HG03521 (cell line): ENCODE measurements around the gene DCP2.
A peak's percentile ranks its signal among the peaks of the same experiment; 100 is the strongest.

Experiments
- ATAC-seq: cut with Tn5 transposase; IDR thresholded peaks from one replicate; pipeline ENCODE4 v1.9.1; 2021; ENCODE audit warnings: mild to moderate bottlenecking, moderate library complexity; ENCODE audit not compliant: unreplicated experiment

Gene DCP2

DNA sequence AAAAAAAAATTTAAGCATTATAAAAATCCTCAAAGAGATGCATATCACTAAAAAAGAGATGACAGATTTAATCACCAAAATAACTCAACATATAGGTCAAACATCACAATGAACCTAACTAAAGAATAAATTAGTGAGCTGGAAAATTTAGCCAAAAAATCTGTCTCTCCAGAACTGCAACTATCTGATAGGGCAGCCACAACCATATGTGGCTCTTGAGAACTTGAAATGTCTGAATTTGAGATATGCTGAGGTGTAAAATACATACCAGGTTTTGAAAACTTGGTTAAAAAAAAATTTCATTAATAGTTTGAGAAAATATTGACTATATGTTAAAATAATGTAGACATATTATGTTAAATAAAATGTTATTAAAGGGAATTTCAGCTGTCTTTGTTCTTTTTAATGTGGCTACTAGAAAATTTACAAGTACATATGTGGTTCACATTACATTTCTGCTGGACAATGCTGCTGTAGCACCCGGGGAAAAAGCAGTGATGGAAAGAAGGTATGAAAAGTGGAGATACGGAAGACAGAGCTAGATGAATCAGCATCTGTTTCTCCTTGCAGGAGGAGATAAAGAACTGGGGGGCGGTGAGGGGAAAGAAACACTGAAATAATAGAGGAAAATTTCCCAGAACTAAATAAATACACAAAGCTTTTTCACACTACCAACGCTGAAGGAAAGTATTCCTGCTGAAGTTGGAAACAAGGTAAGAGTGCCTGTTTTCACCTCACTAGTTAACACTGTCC, 66.1 kb downstream of the DCP2 start:
- ATAC-seq: no peak

DNA sequence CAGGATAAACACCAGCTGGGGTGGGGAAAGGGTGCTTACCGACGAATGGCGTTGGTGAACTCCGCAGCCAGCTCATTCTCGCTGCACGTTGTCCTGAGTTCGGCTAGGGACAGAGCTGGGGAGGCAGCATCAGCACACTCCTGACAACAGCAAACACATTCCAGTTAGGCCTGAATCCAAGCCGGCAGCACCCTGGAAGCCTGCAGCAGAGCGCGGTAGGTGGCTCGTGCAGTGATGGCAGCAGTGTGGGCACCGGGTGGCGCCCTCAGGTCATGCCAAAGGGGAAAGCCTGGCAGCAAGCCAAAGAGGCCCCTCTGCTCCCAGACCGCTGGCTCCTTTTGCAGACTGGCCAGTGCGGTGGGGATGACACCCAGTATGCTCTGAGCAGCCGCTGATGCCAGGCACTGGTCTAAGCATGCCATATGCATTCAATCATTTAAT, 66.9 kb downstream of the DCP2 start:
- ATAC-seq: no peak

DNA sequence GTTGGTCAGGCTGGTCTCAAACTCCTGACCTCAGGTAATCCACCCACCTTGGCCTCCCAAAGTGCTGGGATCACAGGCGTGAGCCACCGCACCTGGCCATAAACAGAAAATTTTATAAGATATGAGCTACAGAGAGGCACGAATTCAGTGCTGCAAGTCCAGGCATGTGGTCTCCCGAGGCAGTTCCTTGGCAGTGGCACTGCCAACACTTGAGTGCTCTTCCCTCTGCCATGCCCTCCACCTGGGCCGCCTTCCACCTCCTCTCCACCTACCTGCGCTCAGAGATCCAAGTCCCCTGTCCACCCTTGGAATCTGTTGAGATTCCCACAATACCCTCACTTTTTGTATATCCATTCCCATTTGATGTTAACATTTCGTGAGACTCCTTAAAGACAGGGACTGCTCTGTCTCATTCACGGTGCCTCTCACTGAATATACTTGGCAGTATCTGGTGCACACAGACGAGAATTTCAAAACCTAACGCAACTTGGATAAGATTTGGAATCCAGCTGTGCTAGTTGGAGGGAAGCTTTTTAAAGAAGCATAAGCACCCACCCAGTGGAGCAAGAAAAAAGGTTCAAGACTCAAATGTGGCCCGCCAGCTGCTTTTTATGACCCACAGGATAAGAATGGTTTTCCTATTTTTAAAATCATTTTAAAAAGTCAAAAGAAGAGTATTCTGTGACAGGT, 68.3 kb downstream of the DCP2 start:
- no peak for ATAC-seq

DNA sequence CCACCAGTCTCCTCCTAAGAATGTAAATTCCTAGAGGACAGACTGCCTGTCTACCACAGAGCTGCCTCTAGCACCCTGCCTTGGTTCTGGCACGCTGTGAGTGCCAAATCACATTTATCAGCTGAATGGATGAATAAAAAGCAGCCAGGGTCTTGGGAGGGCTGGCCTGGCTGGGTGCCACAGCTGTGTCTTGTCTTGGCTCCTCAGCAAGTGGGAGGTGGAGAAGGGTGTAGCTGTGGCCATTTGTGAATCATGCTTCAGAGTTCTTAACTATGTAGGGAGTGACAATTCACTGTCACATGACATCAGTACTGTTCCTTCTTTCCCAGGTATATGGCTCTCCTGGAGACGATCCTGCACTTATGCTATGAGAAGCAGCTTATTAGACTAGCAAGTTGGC, 70.6 kb downstream of the DCP2 start:
- ATAC-seq: no peak

DNA sequence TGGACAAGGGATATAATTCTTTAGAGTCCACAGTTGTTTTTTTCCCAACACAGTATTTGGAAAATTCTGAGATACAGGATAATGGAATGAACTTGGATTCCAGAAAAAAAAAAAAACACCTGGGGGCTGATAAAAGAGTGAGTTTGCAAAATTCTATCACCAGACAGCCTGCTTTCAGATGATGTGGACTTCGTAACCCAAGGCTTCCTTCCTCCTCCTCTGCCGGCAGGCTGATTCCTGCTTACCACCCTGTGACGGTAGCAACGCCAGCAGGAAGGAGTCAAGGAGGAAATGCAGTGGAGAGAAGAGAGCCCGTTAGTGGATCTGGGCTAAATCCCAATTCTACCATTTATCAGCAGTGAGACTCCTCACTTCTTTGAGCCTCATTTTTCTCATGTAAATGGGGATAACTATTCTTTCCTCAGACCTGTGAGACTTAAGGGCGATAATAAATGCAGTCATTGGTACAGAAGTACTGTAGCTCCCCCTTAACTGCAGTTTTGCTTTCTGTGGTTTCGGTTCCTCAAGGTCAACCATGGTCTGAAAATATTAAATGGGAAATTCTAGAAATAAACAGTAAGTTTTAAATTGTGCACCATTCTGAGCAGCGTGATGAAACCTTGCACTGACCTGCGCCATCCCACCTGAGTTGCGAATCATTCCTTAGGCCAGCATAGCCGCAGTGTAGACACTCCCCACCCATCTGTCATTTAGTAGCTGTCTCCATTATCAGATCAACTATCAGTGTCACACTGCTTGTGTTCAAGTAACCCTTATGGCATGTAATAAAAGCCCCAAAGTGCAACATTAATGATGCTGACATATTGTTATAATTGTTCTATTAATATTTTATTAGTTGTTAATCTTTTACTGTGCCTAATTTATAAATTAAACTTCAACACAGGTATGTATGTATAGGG, 71.4 kb downstream of the DCP2 start:
- peak; percentile 79 for ATAC-seq

DNA sequence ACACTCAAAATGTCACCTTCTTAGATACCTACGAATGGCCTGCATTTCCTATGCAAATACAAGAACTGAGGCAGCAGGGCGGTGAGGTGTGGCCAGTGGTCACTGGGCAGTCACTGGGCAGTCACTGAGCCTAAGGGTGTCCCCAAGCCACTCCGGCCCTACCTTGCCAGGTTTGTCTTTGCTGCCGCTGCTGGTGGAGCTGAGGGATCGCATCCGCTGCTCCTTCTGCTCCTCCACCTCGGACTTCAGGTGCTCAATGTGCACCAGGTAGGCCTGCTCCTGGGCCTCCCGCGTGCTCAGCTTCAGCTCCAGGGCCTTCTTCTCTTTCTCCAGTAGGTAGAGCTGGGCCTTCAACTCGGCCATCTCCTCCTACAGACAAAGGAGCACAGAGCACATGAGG, 72.3 kb downstream of the DCP2 start:
- no peak for ATAC-seq

DNA sequence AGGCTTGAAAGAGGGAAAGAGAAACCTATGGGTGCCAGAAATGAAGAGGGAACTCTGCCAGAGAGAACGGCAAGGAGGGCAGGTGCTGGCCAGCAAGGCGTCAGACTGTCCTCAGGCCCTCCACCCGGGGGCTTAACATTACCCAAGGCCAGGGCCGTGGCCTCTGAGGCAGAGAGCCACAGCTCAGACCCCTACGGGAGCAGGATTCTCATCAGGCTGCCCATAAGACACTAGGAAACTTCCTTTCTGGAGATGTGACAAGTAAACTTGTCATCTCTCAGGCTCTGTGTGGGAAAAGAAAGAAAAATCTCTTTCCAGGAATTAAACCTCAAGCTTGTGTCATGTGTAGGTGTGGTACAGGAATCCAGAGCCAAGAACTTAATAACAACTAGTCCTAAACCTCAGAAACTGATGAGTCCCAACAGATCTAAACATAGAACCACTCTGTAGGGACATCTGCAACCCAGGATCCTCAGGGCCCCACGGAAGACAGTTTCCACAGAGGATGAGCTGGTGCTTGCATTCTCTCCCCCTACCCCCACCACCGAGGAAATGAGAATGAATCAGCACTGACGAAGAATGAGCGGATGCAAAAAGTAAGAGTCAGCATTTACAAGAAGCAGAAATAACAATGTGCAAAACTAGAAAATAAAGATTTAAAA, 74.3 kb downstream of the DCP2 start:
- ATAC-seq: no peak

DNA sequence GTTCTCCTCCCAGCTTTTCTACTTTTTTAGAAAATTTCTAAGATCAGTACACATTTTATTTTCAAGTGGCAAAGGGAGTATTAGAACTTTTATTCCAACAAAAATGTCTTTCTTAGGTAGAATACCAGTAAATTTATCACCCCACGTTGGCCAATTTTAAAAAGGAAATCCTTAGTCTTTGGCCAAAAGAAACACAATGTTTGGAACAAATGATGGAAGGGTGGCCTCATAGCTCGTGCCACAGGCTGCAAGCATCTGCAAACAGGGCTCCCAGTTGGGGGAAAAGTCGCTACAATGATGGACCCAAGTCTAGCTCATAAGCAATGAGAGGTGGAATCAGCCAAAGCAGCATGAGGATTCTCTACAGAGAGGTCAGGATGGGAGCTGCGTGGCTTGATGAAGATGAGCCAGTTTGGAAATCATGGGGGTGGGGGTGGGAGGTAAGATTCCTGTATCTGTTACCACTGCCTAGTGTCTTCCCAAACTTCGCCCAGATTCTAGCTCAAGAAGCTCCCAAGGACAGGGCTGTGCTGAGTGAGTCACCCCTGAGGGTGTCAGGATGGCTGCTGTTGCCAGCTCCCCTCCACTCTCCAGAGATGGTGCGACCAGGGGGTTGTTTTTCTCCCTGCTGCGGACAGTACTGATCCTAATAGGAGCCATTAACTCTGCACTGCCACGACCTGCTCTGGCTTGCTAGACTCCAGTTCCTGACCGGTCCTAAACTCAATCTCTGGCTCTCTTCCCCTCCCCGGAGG, 75.6 kb downstream of the DCP2 start:
- ATAC-seq: no peak

DNA sequence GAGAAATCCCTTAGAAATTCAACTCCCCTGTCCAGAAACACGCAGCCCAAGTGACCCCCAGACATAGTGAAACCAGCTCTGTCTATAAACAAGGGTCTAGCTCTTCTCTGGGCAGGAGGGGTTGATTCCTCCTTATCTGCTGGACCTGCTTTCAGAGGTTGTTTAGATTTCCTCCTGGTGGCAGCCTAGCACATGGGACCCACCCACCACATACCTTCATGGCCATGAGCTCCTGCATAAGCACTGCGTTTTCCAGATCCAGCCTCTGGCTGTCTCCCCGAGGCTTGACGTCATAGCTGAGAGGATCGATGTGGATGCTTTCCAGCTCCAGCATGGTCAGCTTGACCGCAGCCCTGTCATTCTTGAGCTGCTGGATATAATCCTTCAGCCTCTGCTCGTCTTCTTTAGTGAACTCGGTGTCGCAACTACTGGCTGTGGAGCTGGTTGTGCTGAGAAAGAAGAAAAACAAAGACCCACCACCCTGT, 77.0 kb downstream of the DCP2 start:
- ATAC-seq: no peak

DNA sequence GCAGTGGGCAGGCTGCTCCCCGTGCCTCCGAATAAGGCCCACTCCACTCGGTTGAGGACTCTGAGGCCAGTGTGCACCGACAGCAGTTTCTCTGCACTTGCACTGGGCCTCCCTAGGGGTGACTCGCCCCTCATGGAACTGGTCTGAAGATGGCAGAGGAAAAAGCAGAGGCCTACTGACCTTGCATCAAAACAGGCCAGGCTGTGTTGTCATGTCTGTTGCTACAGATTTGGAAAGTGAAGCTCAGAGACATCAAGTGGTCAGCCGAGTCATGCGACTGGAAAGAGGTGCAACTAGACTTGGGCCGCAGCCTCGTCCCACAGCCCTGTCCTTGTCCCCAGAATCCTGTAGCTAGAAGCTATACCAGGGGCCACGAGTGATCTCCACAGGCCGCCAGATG, 78.3 kb downstream of the DCP2 start:
- no peak for ATAC-seq

DNA sequence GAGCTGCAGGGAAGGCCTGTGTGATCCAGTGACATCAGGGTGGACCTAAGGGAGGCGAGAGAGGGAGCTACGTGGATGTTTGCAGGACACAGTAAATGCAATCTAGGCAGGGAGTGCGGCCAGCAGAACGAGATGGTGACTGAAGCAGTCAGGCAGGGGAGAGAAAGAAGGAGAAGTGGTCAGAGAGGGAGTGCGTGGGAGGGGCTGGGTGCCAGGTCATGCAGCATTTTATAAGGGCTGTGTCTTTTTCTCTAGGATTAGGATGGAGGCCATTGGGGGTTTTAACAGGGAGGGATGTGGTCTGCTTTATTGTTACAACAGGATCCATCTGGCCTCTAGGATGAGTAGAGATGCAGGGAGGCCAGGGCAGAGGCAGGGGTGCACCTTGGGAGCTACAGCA, 80.4 kb downstream of the DCP2 start:
- no peak for ATAC-seq

DNA sequence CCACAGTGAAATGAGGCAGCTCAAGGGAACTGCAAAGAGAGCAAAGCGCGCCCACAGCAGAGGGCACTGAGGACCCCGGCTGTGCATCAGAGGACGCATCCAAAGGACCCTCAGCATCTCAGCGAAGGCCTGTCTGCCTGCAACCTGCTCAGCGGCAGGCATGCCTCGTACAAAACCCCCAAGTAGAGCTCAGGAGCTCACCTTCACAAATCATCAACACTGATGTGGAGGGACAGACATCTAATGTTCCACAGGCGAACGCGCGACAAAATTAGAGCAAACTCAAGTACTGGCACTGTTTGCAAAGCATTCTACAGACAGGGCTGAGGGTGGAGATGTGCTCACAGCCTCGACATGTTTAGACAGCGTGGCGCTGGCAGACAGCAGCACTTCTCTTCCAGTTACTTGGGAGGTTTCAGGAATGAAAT, 81.0 kb downstream of the DCP2 start:
- ATAC-seq: no peak

DNA sequence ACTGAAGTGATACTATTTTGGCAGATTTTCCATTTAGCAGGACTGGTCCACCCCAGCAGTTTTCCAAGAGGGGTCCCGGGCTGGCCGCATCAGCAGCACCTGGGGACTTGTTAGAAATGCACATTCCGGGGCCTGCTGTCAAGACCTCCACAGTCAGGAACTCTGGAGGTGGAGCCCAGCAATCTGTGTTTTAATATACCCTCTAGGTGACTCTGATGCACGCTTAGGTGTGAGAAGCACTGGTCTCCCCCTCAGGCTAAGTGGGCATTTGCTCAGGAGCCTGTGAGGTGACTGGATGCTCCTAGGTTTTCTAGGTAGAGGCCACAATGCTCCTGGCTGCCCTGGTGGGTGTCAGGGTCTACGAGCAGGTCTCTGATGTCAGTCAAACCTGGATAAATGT, 81.7 kb downstream of the DCP2 start:
- ATAC-seq: no peak

DNA sequence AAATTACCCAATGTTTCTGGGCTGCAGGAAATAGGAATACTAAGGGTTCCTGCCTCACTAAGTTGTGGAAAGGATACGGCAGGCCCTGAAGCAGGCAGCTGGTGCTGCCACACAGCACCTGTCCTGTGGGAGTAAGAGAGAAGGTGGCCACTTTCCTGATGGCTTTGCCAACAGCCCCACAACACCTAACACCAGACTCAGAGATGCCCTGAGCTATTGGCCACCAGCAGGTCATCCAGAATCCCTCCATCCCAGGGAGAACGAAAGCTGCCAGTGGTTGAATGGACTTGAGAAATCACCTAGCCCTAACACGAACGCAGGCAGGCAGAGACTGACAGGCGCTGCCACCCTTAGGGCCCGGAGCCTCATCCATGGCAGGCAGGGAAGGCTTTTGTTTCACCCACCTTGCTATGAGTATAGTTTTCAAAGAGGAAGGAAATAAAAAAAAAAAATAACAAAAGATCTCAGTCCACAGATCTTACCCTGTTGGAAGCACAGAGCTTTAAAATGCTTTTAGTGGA, 82.2 kb downstream of the DCP2 start:
- no peak for ATAC-seq

DNA sequence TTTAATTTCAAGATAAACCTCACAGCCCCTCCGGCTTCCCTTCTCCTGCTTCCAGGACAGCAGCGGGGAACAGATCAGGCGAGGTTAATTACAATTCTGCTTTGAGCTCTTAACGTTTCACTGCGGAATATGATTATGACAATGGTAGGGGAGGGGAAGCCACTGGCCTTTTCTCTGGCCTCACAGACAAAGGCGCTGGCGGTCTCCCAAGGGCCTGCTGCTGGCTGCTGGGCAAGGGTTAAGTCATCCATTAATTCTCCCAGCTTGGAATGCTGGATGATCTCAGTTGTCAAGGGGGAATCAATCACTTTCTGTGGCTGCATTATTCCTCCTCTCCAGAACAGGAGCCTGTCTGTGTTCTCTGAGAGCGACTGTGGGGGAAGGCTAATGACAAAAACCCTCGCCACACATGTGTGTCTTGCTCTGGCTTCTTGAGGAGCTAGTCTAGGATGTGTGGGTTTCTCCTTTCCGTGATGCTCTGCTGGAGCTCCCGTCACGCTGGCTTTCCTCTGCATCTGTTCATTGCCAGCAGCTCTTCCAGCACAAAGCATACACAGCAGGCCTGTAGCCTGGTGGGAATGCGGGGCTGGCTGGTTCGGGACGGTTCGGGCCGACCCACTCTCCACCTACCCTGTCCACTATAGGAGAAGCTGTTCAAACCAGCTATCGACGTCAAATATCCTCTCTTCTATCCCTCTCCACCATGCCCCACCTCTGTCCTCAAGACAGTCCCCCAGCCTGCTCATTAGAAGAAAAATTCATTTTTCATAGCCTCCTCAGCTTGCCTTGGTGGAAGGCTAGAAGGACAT, 82.8 kb downstream of the DCP2 start:
- no peak for ATAC-seq

DNA sequence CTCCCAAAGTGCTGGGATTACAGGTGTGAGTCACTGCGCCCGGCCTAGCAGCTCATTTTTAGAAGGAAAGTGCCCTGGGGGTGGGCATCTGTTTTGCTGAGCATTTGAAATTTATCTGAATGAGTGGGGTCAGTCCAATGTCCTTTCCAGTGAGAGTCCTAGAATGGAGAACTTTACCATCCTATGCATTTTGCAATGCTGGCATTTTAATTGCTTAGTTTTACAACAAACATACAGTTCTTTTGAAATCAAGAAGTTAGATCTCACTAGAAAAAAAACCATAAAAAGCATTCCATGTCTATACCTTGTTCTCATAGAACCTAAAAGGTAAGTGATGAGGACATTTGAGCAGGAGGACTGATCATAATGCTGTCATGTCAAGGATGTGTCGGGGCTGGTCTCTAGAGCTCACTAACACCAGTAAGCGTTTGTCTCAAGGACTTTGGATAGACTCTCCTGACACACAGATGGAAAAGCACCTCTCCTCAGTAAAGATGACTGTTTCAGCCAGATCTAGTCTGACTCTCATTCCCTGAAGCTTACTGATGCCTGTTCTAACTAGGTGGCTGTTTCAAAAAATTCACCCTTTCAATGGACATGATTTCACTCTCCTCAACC, 83.9 kb downstream of the DCP2 start:
- no peak for ATAC-seq

DNA sequence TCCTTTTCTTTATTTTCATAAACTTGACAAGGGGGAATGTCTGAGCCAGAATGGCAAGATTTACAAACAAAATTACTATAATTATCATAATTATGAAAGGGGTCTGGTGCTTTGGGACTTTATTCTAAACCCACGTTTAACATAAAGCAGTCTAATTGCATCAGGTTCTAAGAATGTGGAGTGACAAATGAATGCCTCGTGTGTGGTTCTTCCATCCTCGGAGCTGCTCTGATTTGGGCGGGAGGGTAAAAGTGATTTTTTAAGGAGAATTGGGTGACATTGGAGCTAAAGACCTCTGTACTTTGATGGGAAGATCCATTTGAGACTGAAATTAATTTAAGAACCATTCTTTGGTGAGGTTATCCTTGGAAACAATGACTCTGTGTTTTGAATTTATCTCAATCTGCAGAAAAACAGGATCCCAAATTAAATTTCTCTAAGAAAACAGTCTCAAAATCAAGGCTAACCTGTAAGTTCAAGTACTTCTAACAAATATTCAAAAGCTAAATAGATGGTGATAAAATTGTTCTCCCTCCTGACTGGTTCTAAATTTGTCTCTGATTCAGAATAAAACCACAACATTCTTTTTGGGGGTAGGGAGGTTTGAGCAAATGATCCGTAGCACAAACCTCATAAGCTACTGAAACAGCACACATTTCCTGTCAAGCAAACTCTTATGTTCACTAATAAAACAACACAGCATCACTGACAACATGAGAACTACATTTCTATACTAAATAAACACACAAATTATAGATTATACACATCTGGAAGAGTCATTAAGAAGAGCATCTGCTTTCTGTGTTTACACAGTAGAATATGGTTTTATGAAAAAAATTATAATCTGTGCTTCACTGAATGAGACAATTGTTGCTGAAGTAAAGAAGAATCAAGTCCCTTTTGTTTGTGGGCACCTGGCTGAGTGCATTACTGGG, 85.5 kb downstream of the DCP2 start:
- no peak for ATAC-seq
